Measurements from ENCODE around the gene PTER. TPM values are rescaled to one million over a fixed set of nuclear protein-coding genes. Genes with fewer than 3 reads are reported as not detected.

Gene PTER
- total RNA-seq, 4 donors from 2014 or later = 8.9 to 17.1 (median 14.5) TPM

DNA sequence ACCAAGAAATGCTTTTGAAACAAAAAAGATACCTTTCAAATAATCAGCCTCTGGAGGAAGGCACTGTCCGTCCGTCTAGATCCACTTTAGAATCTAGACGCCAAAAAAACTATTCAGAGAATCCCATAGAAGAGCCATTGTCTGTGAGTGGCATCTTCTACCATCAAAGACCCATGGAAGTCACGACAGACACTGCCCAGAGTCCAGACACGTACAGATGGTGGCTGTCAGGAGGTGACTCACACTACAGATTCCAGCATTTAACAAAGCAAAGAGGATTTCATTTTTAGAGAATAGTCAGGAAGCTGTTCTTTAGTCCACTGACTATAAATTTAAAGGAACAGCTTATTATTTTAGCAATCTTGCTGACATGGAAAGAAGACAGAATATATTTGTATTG lies 73.2 kb downstream of the PTER start:
- H3K9me3 ChIP-seq = no peaks in the 10 kb centered on the region
- DNase-seq (ENCODE audit: low spot score in 2 of 2) = no peak
- WGBS = 85% methylated on average over 5 of the region's 5 CpGs
- H3K27me3 ChIP-seq = no peaks in the 10 kb centered on the region
- H3K27ac ChIP-seq = no peak overlapping the region
- no peaks in the 10 kb centered on the region for H3K4me1 ChIP-seq
- H3K36me3 ChIP-seq = peaks cover 7% of the 10 kb centered on the region
- H3K4me3 ChIP-seq = no peak overlapping the region
- TF ChIP-seq, protein P1, sequence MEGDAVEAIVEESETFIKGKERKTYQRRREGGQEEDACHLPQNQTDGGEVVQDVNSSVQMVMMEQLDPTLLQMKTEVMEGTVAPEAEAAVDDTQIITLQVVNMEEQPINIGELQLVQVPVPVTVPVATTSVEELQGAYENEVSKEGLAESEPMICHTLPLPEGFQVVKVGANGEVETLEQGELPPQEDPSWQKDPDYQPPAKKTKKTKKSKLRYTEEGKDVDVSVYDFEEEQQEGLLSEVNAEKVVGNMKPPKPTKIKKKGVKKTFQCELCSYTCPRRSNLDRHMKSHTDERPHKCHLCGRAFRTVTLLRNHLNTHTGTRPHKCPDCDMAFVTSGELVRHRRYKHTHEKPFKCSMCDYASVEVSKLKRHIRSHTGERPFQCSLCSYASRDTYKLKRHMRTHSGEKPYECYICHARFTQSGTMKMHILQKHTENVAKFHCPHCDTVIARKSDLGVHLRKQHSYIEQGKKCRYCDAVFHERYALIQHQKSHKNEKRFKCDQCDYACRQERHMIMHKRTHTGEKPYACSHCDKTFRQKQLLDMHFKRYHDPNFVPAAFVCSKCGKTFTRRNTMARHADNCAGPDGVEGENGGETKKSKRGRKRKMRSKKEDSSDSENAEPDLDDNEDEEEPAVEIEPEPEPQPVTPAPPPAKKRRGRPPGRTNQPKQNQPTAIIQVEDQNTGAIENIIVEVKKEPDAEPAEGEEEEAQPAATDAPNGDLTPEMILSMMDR (IDR thresholded peaks at IDR 0.05) = no peak
- no peak for TF ChIP-seq POLR2AphosphoS5 (IDR thresholded peaks at IDR 0.05)

DNA sequence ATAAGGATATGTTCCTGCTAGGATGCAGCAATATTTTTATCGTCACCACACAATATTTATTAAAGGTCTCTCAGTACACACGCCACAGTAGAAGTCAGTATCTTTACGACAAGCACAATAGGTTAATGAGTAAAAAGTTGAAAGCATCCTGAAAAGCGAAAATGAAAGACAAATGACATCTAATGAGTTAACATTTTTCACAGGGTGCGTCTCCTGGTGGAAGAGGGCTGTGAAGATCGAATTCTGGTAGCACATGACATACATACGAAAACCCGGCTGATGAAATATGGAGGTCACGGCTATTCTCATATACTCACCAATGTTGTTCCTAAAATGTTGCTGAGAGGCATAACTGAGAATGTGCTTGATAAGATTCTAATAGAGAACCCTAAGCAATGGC lies 74.0 kb downstream of the PTER start:
- Histone ChIP-seq H3K27ac (no peak overlapping the region), H3K36me3 (peaks cover 7% of the 10 kb centered on the region), H3K4me3 (no peak overlapping the region), H3K9me3 (no peaks in the 10 kb centered on the region), H3K4me1 (no peaks in the 10 kb centered on the region), H3K27me3 (no peaks in the 10 kb centered on the region)
- no peak for DNase-seq (ENCODE audit: low spot score in 2 of 2)
- WGBS = 93% methylated on average over 9 of the region's 9 CpGs
- TF ChIP-seq POLR2A (IDR thresholded peaks at IDR 0.05) (no peak), POLR2AphosphoS5 (IDR thresholded peaks at IDR 0.05) (no peak), EP300 (IDR thresholded peaks at IDR 0.05) (no peak)
- TF ChIP-seq, protein P1 (IDR thresholded peaks at IDR 0.05) = no peak

DNA sequence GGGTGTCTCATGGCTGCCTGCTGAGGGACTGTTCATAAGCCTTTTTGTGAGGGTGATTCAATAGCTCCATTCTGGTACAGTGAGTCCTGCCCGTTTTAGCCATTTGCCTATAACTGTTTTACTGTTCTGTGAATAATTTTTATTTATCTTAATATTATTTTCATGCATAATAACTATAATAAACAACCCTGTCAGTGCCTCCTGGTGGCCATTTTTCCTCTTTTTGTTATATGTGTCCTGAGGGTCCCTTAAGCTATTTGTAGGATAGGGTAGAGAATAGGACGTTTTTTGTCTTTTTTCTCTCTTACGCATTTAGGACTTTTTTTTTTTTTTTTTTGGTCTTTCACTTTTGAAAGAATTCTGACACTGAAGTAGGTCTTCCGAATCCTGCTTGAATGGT lies 82.0 kb downstream of the PTER start:
- H3K36me3 ChIP-seq = no peaks in the 10 kb centered on the region
- H3K27ac ChIP-seq = no peak overlapping the region
- peaks cover 34% of the 10 kb centered on the region for H3K27me3 ChIP-seq
- H3K4me3 ChIP-seq = no peak overlapping the region
- H3K9me3 ChIP-seq = no peaks in the 10 kb centered on the region
- TF ChIP-seq, protein P1 (IDR thresholded peaks at IDR 0.05) = no peak
- DNase-seq (ENCODE audit: low spot score in 2 of 2) = no peak
- H3K4me1 ChIP-seq = peaks cover 27% of the 10 kb centered on the region
- 79% methylated on average over 4 of the region's 4 CpGs for WGBS

DNA sequence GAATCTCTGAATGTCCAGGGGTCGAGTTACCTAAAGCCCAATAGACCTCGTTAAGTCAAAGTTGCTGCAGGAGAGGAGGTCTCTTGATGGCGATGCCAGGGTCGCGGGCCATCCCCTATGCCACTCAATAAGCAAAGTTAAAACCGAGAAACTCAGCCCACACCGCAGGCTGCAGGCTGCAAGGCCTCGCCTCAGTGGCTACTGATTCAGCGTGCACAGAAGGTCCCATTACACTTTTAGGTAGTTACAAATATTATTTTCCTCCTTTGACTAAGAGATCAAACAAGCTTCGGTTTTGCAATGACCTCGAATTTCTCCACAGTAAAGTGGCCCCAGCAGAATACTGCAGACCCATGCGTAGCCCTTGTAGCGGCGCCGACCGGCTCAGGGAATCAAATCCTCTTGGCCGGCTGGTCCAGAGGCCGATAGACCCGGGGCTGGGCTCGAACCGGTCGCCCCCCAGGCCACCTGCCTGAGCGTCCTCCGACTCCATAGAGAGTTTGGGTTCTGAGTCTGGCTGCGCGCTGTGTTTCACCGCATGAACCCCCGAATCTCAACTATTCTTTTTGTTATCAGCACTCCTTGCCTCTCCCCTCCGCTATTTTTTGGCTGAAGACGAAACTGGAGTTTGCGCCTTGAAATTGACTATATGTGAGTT lies 82.6 kb downstream of the PTER start:
- TF ChIP-seq POLR2AphosphoS5 (IDR thresholded peaks at IDR 0.05) = no peak
- no peak for TF ChIP-seq POLR2A (IDR thresholded peaks at IDR 0.05)
- TF ChIP-seq EP300 (IDR thresholded peaks at IDR 0.05) = no peak
- Histone ChIP-seq H3K4me3 (peak overlapping the region; percentile 59), H3K4me1 (peaks cover 27% of the 10 kb centered on the region), H3K36me3 (no peaks in the 10 kb centered on the region), H3K9me3 (no peaks in the 10 kb centered on the region), H3K27me3 (peaks cover 34% of the 10 kb centered on the region), H3K27ac (no peak overlapping the region)
- WGBS = 50% methylated on average over 31 of the region's 31 CpGs
- no peak for DNase-seq (ENCODE audit: low spot score in 2 of 2)

DNA sequence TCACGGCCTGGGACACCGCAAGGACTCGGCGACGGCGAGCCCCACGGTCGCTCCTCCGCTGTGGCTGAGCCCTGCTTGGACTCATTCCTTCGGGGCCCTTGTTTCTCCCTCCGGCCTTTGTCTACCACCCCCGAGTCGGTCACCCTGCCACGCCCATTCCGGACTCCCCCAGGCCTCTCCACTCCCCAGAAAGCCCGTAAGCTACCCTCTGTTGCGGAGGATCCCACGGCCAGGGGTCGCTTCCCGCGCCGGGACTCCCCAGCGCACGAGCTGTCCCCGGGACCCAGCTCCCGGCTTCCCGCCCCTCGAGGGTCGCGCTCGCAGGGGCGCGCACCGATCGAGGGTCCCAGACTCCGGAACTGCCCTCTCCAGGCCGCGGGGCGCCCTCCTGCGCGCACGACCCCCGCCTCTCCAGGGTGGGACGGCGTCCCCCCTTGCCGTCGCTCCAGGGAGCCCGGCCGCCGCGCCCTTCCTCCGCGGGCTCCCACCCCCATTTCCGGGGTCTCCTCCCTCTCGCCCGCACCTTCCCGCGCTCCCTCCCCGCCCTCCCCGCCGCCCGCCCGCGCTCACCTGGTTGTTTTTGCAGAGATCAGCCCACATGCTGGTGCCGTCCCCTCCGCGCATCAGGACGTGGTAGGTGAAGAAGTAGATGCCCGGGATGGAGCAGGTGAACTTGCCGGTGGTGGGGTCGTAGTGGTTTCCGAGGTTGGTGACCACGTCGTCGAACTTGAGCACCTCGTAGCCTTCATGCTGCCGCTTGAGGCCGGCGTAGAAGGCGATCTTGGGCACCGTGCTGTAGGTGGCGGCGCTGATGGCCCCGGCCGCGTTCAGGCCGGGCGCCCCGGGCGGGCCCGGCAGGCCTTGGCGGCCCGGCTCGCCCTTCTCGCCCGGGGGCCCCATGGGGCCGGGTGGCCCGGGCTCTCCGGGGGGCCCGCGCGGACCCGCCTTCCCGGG lies 83.4 kb downstream of the PTER start:
- Histone ChIP-seq H3K27ac (no peak overlapping the region), H3K4me1 (peaks cover 27% of the 10 kb centered on the region), H3K27me3 (peaks cover 34% of the 10 kb centered on the region), H3K9me3 (no peaks in the 10 kb centered on the region), H3K4me3 (peak overlapping the region; percentile 59), H3K36me3 (no peaks in the 10 kb centered on the region)
- TF ChIP-seq POLR2AphosphoS5 (IDR thresholded peaks at IDR 0.05) = no peak
- TF ChIP-seq EP300 (IDR thresholded peaks at IDR 0.05) = no peak
- TF ChIP-seq POLR2A (IDR thresholded peaks at IDR 0.05) = no peak
- DNase-seq (ENCODE audit: low spot score in 2 of 2) = no peak
- WGBS = 6% methylated on average over 42 of the region's 104 CpGs

DNA sequence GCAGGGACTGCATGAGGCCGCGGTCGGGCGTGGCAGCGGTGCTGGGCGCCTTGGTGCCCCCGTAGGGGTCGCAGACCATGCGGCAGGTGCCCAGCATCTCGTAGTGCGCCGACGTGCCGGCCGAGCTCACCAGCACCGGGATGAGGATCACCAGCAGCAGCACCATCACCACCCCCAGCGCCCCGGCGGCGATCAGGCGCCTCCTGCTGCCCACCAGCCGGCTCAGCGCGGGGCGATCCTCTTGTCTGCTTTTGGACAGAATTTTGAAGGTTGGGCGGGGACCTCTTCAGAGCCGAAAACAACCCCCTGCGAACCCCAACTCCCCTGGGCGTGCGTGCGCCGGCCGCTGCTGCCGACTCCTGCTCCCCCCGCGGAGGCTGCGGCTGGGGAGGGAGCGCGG lies 84.1 kb downstream of the PTER start:
- Histone ChIP-seq H3K9me3 (no peaks in the 10 kb centered on the region), H3K4me3 (peak overlapping the region; percentile 59), H3K27me3 (peaks cover 34% of the 10 kb centered on the region), H3K36me3 (no peaks in the 10 kb centered on the region), H3K4me1 (peaks cover 27% of the 10 kb centered on the region), H3K27ac (no peak overlapping the region)
- DNase-seq (ENCODE audit: low spot score in 2 of 2) = no peak
- TF ChIP-seq EP300 (IDR thresholded peaks at IDR 0.05) (no peak), POLR2A (IDR thresholded peaks at IDR 0.05) (no peak), POLR2AphosphoS5 (IDR thresholded peaks at IDR 0.05) (no peak)
- TF ChIP-seq, protein P1 (IDR thresholded peaks at IDR 0.05) = no peak
- WGBS = no CpG with 5 or more reads among the region's 39 CpGs
